NOMO-1 (cell line): ENCODE data around the gene FAM83F.
"Not testable (repeated sequence)": the region's sequence is repeated elsewhere in the genome, so short reads cannot be mapped to it uniquely, and the experiment has no call there.

Experiments used
- DNase-seq, 2 experiments: peaks; one replicate each; lab custom pipeline; 2025; ENCODE audit not compliant: unreplicated experiment in 2 of 2; lab: John Stamatoyannopoulos, UW

FAM83F gene

GRCh38 chr22:39992088-39992826 is 2.5 kb upstream of the FAM83F start:
- DNase-seq: no peak

- DNase-seq: not testable (repeated sequence)
Measured at GRCh38 chr22:39992894-39993293, 1.9 kb upstream of the FAM83F start.

- no peak for DNase-seq
Measured at GRCh38 chr22:39994041-39994565, 651 bp upstream of the FAM83F start.

GRCh38 chr22:39995393-39996252 is 869 bp downstream of the FAM83F start:
- DNase-seq: no peak

GRCh38 chr22:39996732-39997131 is 2.0 kb downstream of the FAM83F start:
- no peak for DNase-seq

- DNase-seq: no peak
Measured at GRCh38 chr22:39997421-39997820, 2.7 kb downstream of the FAM83F start.

- no peak for DNase-seq
Measured at GRCh38 chr22:39997939-39998726, 3.4 kb downstream of the FAM83F start.

- peak; percentile 9 to 39 for DNase-seq
Measured at GRCh38 chr22:39999144-39999757, 4.5 kb downstream of the FAM83F start.

- DNase-seq: no peak
Measured at GRCh38 chr22:40000171-40000570, 5.4 kb downstream of the FAM83F start.

- DNase-seq: no peak
Measured at GRCh38 chr22:40001106-40001505, 6.4 kb downstream of the FAM83F start.

- no peak for DNase-seq
Measured at GRCh38 chr22:40001800-40002577, 7.2 kb downstream of the FAM83F start.

- no peak for DNase-seq
Measured at GRCh38 chr22:40002935-40003715, 8.4 kb downstream of the FAM83F start.

- no peak for DNase-seq
Measured at GRCh38 chr22:40004836-40005235, 10.1 kb downstream of the FAM83F start.

- DNase-seq: no peak
Measured at GRCh38 chr22:40006641-40007040, 11.9 kb downstream of the FAM83F start.

GRCh38 chr22:40007853-40008710 is 13.3 kb downstream of the FAM83F start:
- peak; percentile 72 to 93 for DNase-seq

- no peak for DNase-seq
Measured at GRCh38 chr22:40008726-40009291, 14.1 kb downstream of the FAM83F start.

GRCh38 chr22:40009292-40009774 is 14.6 kb downstream of the FAM83F start:
- DNase-seq: no peak
